OCI-M2 (cell line): ENCODE measurements around the gene C1orf105.
"Not testable (repeated sequence)": the region's sequence is repeated elsewhere in the genome, so short reads cannot be mapped to it uniquely, and the experiment has no call there.

Experiments used
- DNase-seq: peaks from one replicate; lab custom pipeline; 2025; ENCODE audit not compliant: unreplicated experiment; lab: John Stamatoyannopoulos, UW

The C1orf105 gene

DNA sequence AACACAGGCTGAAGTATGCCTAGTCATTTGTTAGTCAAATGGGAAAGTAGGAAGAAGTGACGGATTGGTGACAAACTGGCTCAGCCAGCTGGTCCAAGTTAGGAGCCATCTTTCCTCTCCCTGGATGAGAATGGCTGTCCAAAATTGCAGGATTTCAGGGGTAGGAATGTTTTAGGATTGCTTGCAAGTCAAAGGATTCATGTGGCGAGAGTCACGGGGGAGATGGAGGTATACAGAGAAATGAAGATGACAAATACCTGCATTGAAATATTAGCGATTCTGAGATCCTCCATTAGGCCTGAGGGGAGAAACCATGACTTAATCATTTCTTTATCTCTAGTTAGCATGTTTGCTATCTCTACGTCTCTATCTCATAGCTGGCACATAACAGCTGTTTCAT lies 65.1 kb downstream of the C1orf105 start:
- DNase-seq = no peak

DNA sequence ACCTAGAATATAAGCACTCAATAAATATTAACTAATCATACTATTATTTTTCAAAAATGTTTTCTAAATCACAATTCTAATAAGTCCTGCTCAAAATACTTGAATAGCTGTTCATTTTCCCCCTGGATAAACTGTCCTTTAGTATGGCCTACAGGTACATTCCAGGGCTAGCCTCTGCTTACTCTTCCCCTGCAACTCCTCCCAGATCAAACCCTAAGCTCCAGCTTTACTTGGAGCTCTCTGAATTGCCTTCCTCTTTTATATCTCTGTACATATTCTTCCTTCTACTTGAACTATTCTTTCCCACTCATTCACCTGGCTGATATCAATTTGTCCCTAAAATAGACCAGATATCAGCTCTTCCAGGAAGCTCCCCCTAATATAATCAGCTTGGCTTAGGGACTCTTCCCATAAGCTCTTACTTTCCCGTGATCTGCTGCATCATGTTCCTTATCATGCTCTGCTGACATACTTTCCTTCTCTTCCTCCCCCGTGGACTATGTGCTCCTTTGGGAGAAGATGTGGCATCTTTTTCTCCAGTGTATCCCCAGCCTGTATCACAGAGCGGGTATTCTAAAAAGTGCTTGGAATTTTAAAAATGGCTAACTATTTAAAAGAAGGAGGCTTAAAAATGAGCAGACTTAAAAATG lies 66.4 kb downstream of the C1orf105 start:
- DNase-seq = no peak

DNA sequence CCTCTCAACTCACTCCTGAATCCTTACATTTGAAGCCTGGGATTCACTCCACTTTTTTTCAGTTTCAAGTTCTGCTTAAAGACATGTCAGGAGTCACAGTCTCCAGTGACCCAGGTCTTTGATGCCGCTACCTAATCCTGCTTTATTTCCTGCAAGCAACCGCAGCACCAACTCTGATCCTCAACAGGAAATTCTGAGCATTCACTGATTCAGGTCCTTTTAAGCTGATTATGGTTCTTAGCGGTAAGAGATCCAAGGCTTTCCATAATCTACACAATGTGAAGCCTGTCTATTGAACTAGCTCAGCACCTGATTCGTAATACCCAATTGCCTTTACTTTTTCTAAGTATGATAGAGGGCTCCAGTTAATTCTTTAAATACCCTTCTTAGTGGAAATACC lies 67.1 kb downstream of the C1orf105 start:
- DNase-seq = no peak

DNA sequence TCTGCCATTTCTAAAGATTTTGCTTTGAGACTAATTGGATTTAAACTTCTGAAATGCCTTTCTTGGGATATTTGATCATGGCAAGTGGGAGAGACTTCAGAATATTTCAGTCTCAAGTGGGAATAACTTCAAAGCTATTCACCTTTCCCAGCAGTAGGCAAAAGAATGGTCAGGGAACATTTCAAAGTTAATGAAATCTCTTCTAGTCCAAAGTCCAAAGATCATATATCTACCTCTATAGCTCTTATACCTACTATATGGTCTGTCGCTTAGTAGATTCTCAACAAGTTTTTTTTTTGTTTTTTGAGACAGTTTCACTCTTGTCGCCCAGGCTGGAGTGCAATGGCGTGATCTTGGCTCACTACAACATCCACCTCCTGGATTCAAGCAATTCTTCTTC lies 67.9 kb downstream of the C1orf105 start:
- DNase-seq = no peak

DNA sequence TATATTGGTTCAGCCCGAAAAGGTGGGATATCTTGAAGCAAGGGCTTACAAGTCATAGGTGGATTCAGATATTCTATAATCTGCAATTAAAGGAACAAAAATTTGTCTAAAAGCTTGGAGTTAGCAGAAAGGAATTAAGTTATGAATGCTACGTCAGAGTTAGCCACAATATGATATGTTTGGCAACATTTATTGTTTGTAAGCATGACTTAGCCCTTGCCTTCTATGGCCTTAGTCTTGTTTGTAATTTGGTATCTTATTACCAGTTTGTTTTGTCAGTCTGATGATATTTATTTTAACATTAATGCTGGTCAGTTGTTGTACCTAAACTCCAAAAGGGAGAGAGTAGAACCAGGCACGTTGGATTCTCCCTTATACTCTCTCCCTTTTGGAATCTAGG lies 69.4 kb downstream of the C1orf105 start:
- no peak for DNase-seq

DNA sequence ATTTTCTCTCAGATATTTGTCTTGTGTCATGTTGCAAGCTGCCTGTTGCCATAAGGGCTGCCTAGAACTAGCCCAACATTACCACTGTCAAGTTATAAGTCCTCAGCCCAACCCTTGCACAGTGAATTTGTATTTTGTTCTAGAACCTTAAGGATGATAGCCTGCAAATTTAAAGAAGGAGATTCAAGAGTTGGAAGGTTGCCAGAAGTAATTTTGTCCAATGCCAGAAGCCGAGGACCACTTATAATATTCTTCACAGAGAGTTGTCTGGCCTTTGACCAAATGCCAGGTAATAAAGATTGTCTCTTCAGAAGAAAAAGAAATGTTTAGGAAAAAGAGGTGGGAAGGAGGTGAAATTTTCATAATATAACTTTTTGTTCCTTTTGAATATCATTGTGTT lies 71.9 kb downstream of the C1orf105 start:
- DNase-seq = no peak

DNA sequence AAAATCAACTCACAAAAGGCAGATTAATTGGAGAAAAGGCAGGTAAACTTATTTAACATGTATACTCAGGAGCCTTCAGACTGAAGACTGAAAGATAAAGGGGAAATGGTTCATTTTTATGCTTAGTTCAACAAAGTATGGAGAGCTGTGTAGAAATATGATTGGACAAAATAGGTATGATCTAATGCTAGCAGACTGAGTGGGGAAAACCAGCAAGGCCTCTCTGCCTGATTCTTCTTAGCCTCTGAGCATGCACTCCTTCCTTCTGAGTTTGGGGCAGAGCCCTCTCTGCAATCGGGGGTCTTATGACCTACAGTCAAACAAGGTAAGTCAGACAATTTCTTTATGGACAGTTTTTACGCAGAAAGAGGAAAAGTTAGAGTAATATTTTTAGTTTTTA lies 73.7 kb downstream of the C1orf105 start:
- no peak for DNase-seq

DNA sequence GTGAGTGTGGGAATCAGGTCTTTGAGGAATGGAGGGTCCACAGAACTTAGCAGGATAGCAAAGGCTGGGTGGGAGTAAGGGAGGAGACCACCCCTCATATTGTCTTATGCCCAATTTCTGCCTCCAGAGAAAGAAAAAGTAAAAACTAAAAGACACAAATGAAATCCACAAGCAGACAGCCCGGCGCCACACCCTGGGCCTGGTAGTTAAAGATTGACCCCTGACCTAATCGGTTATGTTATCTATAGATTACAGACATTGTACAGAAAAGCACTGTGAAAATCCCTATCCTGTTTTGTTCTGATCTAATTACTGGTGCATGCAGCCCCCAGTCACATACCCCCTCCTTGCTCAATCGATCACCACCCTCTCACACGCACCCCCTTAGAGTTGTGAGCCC lies 75.6 kb downstream of the C1orf105 start:
- DNase-seq = not testable (repeated sequence)

DNA sequence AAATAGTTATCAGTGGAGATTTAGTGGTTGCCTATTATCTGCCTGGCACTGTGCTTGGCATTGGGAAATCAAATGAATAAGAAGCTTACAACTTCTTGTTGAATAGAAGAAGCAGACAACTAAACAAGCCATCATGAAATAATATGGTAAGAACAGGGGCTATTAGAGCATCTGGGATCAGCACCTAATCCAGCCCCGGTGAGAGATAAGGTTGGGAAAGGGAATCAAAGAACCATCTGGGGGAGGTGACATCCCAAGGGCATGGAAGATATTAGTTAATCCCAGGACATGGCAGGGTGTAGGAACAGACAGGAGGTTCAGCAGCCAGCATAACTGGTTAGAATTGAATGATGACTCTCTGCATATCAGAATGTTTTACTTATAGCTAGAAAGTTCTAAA lies 76.2 kb downstream of the C1orf105 start:
- DNase-seq = no peak

DNA sequence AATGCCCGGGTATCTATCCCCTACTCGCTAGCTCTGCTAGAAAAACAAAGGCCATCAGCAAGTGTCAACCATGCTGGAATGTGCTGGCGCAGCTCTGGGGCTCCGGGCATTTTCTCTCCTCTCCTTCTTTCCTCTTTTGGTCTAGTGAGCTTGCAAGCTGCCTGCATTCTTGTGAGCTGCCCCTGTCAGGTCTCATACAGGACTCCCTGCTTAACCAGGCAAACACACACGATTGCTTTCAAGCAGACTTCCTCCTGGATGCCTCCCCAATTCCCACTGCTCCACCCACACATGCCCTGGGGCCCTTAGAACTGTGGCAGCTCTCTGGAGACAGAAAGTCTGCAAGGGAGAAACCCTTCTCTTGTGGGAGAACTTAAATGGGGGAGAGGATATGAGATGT lies 76.7 kb downstream of the C1orf105 start:
- no peak for DNase-seq

DNA sequence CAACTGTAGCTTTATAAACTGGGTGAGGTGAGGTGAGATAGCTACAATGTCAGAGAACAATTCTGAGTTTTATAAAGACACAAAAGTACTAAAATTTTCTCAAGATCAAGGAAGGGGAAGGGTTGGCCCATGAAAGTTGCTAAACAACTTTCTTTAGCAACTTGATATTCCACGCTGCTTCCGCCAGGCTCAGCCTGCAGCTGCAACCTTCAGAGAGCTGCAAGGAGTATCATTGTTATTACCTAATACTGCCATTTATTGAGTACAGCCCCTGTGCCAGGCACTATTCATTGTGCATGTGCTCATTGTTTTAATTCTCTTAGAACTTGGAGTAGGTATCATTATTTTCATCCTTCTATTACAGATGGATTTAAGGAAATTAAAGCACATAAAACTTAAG lies 78.4 kb downstream of the C1orf105 start:
- DNase-seq = no peak

DNA sequence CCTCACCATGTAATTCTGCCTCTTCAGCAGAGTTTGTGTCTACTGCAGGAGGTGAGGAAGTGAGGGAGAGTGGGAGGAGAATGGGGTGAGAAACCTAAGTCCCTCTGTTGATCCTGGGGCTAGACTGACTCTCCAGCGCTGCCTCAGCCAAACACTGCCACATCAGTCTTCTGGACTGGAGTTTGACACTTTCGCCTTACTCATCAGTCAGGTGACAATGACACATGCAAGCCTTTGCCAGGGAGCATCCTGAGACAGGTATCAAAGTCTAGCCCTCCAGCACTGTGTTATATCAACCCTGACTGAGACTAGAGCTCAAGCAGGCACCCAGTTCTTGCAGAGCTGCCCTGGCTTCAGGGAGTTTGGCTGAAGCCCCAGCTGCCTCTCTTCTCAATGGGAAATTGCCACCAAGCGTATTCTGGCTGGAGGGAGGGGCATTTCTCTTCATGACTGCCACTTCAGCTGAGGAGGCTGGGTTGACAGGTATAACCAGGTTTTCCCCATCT lies 79.2 kb downstream of the C1orf105 start:
- no peak for DNase-seq

DNA sequence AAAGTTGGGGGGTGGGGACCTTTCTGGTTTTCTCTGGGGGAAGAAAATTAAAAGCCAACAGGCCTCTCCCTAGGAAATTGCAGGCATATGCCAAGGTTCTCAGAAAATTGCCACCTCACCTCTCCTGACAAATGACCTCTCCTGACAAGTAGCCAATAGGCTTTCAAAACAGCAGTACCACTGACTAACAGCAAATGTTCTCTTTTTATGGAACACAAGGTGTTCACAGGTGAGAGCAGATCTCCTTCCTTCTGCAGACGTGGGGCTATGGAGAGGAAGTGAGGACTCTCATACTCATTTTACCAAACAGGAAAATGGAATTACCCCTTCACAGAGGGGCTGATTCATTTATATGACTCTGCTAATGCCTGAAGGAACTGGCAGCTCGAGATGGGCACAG lies 79.7 kb downstream of the C1orf105 start:
- DNase-seq = no peak

DNA sequence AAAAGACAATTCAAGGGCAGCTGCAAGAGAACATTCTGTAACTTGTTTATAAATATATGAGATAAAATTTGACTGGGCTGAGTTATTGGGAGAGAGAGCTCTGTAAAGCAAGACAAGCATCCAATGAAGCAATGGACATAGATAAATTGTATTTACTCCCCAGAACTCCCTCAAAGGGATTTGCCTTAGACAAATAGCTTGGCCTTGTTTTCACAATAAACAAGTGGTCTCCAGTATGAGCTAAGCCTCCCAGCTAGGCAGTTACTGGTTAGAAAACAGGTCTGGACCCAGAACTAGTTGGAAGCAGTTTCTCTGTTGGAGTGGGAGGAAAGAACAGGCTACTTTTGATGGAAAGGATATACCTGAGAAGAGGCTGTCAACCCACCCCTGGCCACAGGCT lies 87.3 kb downstream of the C1orf105 start:
- DNase-seq = no peak

DNA sequence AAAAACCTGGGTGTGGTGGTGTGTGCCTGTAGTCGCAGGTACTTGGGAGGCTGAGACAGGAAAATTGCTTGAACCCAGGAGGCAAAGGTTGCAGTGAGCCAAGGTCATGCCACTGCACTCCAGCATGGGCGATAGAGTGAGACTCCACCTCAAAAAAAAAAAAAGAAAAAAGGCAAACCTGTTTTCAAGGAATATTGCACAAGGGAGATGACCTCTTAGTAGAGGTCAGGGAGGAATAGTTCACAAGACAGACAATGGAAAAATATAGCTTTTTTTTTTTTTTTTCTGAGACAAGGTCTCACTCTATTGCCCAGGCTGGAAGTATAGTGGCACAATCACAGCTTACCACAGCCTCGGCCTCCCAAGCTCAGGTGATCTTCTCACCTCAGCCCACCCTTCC lies 90.0 kb downstream of the C1orf105 start:
- DNase-seq = no peak

DNA sequence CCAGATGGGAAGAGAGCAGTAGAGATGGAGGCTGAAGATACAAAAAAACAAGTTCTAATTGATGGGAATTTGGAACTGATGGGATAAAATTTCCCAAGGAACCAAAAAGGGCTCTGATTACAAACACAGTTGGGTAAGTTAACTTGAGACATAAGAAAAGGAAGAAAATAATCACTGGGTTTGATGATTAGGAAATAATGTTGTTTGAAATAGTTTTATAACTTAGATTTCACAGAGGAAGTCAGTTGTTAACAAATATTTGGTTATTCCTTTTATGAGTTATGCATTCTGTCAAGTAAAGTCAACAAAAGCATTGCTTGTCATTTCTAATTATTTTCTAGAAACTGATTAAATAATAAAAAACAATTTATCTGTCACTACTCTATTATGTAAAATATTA lies 92.1 kb downstream of the C1orf105 start:
- no peak for DNase-seq

DNA sequence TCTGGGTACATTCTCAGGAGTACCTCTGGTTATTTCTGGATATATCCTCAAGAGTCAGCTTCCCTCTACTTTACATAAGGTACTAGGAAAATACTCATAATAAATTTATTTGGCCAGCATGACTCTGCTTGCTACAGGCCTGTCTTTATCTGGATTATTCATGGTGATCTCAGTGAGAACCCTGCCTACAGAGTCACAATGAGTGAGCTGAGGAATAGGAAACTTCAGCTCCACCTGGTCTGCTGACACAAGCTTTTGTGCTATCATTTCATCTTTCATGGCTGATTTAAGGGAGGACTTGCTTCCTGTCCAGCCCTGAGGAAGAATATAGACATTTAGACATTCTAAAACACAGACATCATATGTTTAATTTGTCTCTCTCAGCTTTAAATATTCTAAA lies 93.0 kb downstream of the C1orf105 start:
- DNase-seq = no peak

DNA sequence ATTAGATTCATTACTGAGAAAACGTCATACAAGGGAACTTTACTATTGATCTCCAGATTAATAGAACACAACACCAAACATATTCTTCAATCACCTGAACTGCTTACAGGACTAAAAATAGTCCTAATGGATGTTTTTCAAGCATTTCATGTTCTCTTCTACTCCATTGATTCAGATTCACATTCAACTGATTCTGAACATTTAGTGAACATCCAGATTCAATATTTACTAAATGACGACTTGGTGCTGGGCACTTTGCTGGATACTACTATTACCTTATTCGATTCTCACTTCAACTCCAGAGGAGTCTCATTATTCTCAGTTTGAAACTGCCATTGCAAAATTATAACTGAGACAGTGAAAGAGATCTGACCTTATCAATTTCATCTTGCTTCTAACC lies 93.6 kb downstream of the C1orf105 start:
- DNase-seq = no peak

DNA sequence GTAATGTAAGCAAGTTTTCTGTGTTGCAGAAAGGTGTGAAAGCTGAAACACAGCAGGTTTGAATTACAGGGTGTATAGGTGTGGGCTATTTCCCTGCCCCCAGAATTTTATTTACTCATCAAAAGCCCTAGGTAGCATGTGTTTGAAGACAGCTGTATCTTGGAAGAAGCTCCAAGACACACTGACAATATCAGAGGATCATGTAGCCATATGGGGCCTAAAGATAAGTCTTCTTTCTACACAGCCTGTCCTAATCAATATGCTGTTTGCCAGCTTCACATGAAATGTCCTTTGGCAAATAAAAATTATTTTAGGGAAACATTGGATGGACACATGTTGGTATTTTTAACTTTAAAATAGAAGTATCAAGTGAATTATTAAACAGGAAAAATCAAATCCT lies 95.0 kb downstream of the C1orf105 start:
- no peak for DNase-seq

DNA sequence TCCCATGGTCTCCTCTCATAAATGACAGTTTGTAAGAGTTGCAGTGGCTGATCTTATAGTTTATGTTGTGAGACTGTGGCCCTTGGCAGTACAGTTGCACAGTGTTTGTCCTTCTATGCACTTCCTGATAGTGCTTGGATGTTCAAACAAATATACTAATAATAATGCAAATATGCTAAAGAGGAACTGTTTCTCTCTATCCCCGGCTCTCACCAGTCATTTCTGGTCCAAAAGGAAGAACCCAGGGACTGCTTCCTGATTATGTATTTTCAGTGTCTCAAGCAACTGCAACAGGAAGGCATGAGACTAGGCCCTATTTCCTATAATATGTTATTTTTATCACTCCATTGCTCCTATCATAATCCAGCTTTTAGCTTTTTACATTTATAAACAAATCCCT lies 95.4 kb downstream of the C1orf105 start:
- no peak for DNase-seq

DNA sequence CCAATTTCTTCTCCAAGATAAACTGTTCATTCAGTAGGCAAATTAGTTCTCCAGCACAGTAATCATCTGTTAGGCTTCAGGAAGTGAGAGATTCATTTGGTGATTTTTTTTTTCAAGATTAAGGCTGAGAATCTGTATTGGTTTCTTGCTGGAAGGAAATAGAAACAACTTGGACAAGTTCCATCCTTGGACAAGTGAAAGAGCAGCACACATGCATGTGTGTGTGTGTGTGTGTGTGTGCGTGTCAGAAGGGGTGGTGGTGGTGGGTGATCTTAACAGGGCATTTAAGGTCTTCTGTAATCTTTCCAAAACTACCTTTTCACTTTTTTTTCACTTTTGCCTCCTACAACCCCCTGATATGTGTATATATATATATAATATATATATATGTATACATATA lies 96.6 kb downstream of the C1orf105 start:
- no peak for DNase-seq

DNA sequence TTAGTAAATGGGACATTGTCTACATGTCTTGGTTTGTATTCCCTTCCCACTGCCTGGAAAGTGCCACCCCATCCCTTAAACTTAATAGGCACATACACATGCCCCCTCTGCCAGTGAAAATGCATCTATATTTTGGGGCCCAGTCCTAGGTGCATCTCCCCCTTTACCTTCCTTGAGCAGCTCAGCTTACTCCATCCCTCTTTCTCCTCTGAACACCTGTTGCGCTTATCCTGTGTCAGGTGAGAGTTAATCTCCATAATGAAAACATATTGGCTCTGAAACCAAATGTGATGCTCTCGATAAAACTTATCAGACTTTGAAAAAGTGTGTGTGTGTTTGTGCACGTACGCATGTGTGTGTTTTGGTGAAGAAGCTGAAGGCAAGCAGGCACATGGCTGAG lies 97.1 kb downstream of the C1orf105 start:
- no peak for DNase-seq
